Measurements from ENCODE around the gene CDK17.
"Not testable (repeated sequence)": the region's sequence is repeated elsewhere in the genome, so short reads cannot be mapped to it uniquely, and the experiment has no call there.

CDK17 gene

DNA sequence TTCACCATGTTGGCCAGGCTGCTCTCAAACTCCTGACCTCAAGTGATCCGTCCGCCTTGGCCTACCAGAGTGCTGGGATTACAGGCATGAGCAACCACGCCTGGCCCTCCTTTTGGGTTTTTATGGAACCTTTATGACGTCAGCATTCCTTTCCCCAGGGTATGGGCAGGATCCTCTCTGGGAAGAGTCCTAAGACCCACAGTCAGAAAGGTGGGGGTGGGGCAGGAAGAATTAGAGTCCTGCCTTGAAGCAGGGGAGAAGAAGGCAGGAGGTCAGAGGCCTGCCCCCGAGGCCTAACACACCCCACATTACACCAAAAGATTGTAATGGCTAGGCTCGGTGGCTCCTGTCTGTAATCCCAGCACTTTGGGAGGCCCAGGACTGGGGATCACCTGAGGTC, 30.8 kb upstream of the CDK17 start:
- Histone ChIP-seq H3K4me3 (ENCODE audit: low read length) (no peak overlapping the region), H3K36me3 (ENCODE audit: control insufficient read depth, insufficient read depth, low read length) (no peaks in the 10 kb centered on the region), H3K9ac (ENCODE audit: low read length) (no peak overlapping the region), H3K4me1 (ENCODE audit: control insufficient read depth, insufficient read depth, low read length) (peaks cover 3% of the 10 kb centered on the region), H3K27ac (ENCODE audit: low read depth, low read length) (no peak overlapping the region), H3K27me3 (ENCODE audit: control insufficient read depth, insufficient read depth, low read length) (no peaks in the 10 kb centered on the region)

DNA sequence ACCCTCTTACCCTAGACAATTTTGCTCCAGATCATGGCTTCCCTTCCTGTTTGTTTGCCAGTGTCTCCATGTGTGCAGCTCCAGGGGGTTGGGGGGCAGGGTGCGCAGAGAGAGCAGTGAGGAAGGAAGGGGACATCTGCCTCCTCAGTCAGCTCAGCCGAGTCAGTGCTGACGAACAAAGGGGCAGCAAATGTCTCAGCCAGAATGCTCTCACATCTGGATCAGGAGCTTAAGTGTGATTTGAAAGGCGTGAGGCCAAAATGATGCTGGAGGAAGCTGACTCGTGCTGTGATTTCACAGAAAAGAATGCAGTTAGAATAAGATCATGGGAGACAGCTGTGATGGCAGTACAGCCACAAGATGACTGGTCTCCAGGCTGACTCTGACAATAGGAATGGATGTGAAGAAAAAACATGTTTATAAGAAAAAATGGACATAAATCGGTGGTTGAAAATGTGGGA, 27.1 kb upstream of the CDK17 start:
- H3K4me3 ChIP-seq (ENCODE audit: low read length) = no peak overlapping the region
- peak overlapping the region; percentile 51 for H3K27ac ChIP-seq (ENCODE audit: low read depth, low read length)
- no peaks in the 10 kb centered on the region for H3K27me3 ChIP-seq (ENCODE audit: control insufficient read depth, insufficient read depth, low read length)
- no peaks in the 10 kb centered on the region for H3K36me3 ChIP-seq (ENCODE audit: control insufficient read depth, insufficient read depth, low read length)
- H3K4me1 ChIP-seq (ENCODE audit: control insufficient read depth, insufficient read depth, low read length) = peaks cover 6% of the 10 kb centered on the region
- H3K9ac ChIP-seq (ENCODE audit: low read length) = no peak overlapping the region

DNA sequence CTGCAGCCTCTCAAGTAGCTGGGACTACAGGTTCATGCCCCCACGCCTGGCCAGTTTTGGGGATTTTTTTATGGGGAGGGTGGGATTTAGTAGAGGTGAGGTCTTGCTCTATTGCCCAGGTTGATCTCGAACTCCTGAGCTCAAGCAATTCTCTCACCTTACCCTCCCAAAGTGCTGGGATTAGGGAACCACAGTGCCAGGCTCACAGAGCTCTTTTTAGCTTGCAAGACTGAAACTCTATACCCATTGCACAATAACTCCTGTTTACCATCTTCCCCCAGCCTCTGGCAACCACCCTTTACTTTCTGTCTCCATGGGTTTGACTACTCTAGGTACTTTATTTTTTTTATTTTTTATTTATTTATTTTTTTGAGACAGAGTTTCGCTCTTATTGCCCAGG, 25.7 kb upstream of the CDK17 start:
- no peak overlapping the region for H3K9ac ChIP-seq (ENCODE audit: low read length)
- H3K36me3 ChIP-seq (ENCODE audit: control insufficient read depth, insufficient read depth, low read length) = no peaks in the 10 kb centered on the region
- H3K27me3 ChIP-seq (ENCODE audit: control insufficient read depth, insufficient read depth, low read length) = no peaks in the 10 kb centered on the region
- H3K4me3 ChIP-seq (ENCODE audit: low read length) = no peak overlapping the region
- peaks cover 8% of the 10 kb centered on the region for H3K4me1 ChIP-seq (ENCODE audit: control insufficient read depth, insufficient read depth, low read length)
- peak overlapping the region; percentile 14 for H3K27ac ChIP-seq (ENCODE audit: low read depth, low read length)

DNA sequence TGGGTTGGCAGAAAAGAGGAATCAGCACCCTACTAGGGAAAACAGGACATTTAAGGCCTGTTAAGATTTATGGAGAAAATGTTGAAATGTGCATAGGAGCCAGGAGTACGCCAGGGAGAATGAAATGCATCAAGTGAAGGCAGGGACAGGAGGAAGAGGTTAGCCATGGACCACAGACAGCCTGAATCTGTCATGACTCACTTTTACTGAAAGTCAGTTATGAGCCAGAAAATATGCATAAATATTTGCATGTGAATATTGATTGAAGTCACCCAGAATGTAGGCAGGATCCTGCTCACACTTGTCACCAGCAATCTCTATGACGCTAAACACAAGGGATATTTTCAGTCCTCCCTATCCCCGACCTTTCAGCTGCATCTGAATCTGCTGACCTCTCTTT, 25.1 kb upstream of the CDK17 start:
- peak overlapping the region; percentile 14 for H3K27ac ChIP-seq (ENCODE audit: low read depth, low read length)
- H3K27me3 ChIP-seq (ENCODE audit: control insufficient read depth, insufficient read depth, low read length) = no peaks in the 10 kb centered on the region
- no peak overlapping the region for H3K4me3 ChIP-seq (ENCODE audit: low read length)
- no peak overlapping the region for H3K9ac ChIP-seq (ENCODE audit: low read length)
- peaks cover 8% of the 10 kb centered on the region for H3K4me1 ChIP-seq (ENCODE audit: control insufficient read depth, insufficient read depth, low read length)
- no peaks in the 10 kb centered on the region for H3K36me3 ChIP-seq (ENCODE audit: control insufficient read depth, insufficient read depth, low read length)

DNA sequence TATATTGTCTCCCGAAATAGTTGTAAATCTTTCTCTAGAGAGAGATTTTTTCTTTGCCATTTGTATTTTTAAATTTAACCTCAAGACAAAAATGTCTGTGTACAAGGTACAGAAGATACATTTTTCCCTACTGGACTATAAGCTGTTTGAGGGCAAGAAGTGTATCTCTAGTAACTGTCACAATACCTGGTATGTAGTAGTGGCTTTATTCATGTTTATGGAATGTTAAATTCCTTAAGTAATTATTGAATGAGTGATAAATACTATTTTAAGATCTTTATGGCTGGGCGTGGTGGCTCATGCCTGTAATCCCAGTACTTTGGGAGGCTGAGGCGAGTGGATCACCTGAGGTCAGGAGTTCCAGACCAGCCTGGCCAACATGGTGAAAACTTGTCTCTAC, 24.4 kb upstream of the CDK17 start:
- no peak overlapping the region for H3K4me3 ChIP-seq (ENCODE audit: low read length)
- no peaks in the 10 kb centered on the region for H3K36me3 ChIP-seq (ENCODE audit: control insufficient read depth, insufficient read depth, low read length)
- peaks cover 8% of the 10 kb centered on the region for H3K4me1 ChIP-seq (ENCODE audit: control insufficient read depth, insufficient read depth, low read length)
- no peak overlapping the region for H3K27ac ChIP-seq (ENCODE audit: low read depth, low read length)
- H3K9ac ChIP-seq (ENCODE audit: low read length) = no peak overlapping the region
- no peaks in the 10 kb centered on the region for H3K27me3 ChIP-seq (ENCODE audit: control insufficient read depth, insufficient read depth, low read length)

DNA sequence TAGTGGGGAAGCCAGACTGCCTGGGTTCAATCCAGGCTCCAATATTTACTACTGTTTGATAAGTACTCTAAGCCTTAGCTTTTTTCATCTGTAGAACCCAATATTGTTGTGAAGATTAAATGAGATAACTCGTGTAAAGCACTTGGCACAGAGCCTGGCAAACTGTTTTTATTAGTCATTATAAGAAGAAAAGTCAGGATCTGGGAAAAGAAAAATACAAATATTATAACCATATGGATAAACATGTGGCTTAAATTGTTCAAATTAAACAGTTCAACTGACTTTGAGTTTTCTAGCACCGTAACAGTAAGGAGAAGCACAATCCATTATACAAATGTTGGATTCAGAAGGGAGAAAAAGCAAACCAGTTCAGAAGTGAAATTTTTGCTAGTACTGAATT, 22.0 kb upstream of the CDK17 start:
- Histone ChIP-seq H3K4me3 (ENCODE audit: low read length) (no peak overlapping the region), H3K9ac (ENCODE audit: low read length) (no peak overlapping the region), H3K36me3 (ENCODE audit: control insufficient read depth, insufficient read depth, low read length) (no peaks in the 10 kb centered on the region), H3K4me1 (ENCODE audit: control insufficient read depth, insufficient read depth, low read length) (peaks cover 7% of the 10 kb centered on the region), H3K27ac (ENCODE audit: low read depth, low read length) (no peak overlapping the region), H3K27me3 (ENCODE audit: control insufficient read depth, insufficient read depth, low read length) (no peaks in the 10 kb centered on the region)

DNA sequence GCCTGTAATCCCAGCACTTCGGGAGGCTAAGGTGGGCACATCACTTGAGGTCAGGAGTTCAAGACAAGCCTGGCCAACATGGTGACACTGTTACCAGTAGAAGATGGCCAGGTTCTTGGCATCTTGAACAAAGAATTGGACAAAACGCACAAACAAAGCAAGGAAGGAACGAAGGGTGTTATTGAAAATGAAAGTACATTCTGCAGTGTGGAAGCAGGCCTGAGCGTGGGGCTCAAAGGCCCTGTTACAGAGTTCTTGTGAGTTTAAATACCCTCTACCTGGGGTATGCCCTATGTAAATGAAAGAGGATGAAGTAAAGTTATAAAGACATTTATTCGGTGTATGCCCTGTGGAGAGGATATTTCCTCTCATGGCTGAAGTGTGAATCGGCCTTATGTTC, 20.8 kb upstream of the CDK17 start:
- Histone ChIP-seq H3K27me3 (ENCODE audit: control insufficient read depth, insufficient read depth, low read length) (no peaks in the 10 kb centered on the region), H3K4me1 (ENCODE audit: control insufficient read depth, insufficient read depth, low read length) (peaks cover 5% of the 10 kb centered on the region), H3K9ac (ENCODE audit: low read length) (no peak overlapping the region), H3K4me3 (ENCODE audit: low read length) (peak overlapping the region; percentile 44), H3K27ac (ENCODE audit: low read depth, low read length) (peak overlapping the region; percentile 37), H3K36me3 (ENCODE audit: control insufficient read depth, insufficient read depth, low read length) (no peaks in the 10 kb centered on the region)

DNA sequence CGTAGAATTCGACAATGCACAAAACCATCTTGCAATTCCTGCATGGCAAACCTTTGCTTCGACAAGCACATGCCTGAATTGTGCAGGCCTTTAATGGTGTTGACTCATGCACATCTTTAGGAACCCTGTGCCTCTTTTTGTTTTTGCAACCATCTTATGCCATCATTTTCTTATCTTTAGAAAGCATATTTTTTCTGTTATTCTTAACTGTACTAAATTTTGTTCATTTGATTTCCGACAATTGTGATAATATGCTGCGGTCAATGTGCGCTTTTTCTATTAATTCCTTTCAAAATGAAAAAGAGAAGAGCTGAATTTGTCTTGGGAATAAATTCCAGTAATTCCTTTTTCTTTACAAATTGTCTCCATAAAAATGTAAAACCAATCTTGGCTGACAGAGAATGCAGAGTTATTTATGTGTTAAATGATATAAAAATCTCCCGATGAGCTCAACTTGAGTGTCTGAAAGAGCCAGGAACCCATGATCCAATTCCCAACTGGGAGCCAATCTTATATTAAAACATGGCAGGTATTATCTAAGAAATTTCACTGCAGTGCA, 20.1 kb upstream of the CDK17 start:
- H3K9ac ChIP-seq (ENCODE audit: low read length) = no peak overlapping the region
- H3K4me1 ChIP-seq (ENCODE audit: control insufficient read depth, insufficient read depth, low read length) = peaks cover 3% of the 10 kb centered on the region
- H3K36me3 ChIP-seq (ENCODE audit: control insufficient read depth, insufficient read depth, low read length) = no peaks in the 10 kb centered on the region
- H3K4me3 ChIP-seq (ENCODE audit: low read length) = no peak overlapping the region
- no peaks in the 10 kb centered on the region for H3K27me3 ChIP-seq (ENCODE audit: control insufficient read depth, insufficient read depth, low read length)
- H3K27ac ChIP-seq (ENCODE audit: low read depth, low read length) = no peak overlapping the region

DNA sequence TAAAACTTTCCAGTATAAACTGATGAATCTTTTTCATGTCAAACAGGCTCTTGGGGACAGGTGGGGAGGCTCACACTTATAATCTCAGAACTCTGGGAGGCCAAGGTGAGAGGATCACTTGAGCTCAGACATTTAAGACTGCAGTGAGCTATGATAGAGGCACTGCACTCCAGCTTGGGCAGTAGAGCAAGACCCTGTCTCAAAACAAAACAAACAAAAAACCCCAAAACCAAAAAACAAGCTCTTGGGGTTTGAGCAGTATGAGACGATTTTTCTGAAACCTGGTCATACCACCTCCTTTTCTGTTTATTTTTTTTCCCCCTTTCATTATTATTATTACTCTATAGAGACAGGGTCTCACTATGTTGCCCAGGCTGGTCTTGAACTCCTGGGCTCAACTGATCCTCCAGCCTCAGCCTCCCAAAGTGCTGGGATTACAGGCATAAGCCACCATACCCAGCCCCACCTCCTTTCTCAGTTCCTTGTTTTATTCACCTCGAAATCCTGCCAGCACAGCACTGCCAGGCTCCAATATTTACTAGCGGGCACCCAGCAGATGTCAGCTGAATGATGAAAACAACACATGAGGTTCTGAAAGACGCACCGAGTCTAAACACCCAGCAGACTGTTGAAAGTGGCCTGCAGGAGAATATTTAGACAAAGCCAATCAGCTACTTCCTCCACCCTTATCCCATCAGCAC, 19.5 kb upstream of the CDK17 start:
- Histone ChIP-seq H3K4me3 (ENCODE audit: low read length) (no peak overlapping the region), H3K9ac (ENCODE audit: low read length) (no peak overlapping the region), H3K27me3 (ENCODE audit: control insufficient read depth, insufficient read depth, low read length) (no peaks in the 10 kb centered on the region), H3K4me1 (ENCODE audit: control insufficient read depth, insufficient read depth, low read length) (peaks cover 2% of the 10 kb centered on the region), H3K27ac (ENCODE audit: low read depth, low read length) (no peak overlapping the region), H3K36me3 (ENCODE audit: control insufficient read depth, insufficient read depth, low read length) (no peaks in the 10 kb centered on the region)

DNA sequence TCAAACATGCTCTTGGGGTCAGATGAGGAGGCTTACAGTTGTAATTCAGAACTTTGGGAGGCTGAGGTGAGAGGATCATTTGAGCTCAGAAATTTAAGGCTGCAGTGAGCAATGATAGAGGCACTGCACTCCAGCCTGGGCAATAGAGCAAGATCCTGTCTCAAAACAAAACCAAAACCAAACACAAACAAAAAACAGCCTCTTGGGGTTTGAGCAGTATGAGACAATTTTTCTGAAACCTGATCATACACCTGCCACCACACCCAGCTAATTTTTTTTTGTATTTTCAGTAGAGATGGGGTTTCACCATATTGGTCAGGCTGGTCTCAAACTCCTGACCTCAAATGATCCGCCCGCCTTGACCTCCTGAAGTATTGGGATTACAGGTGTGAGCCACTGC, 17.4 kb upstream of the CDK17 start:
- not testable (repeated sequence) for H3K27me3 ChIP-seq (ENCODE audit: control insufficient read depth, insufficient read depth, low read length); H3K4me3 ChIP-seq (ENCODE audit: low read length); H3K36me3 ChIP-seq (ENCODE audit: control insufficient read depth, insufficient read depth, low read length); H3K9ac ChIP-seq (ENCODE audit: low read length); H3K27ac ChIP-seq (ENCODE audit: low read depth, low read length); H3K4me1 ChIP-seq (ENCODE audit: control insufficient read depth, insufficient read depth, low read length)

DNA sequence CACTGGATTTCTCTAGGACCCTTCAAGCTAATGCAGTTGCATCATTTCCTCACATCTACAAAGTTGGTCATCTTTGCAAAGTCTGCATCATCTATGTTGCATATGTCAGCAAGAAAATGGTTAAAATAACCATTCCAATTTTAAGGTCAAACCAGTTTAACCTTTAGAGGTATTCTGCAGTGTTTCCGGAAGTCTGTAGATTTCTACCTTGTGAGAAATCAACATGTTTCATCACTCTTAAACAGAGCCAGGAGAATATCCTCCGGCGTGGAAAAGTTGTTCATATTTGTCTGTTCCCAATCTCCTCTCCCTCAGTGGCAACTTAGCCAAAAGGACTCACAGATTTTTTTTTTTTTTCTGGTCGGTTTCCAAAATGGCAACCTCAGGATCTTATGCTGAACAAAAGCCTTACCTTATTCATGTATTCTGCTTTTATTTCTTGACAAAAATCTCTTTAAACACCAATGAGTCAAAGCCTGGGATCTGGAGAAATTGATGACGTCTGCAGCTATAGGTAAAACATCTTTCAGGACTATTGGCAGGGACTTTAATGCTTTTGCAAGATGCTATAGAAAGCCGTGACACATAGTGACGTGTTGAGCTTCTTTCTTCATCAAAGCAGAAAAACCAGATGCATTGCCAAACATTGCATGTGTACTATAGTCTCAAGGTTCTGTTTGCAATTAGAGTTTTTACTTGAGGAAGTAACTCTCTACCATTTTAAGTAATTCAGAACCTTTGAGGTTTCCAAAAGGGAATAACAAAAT, 16.0 kb upstream of the CDK17 start:
- H3K4me1 ChIP-seq (ENCODE audit: control insufficient read depth, insufficient read depth, low read length) = peaks cover 1% of the 10 kb centered on the region
- no peak overlapping the region for H3K4me3 ChIP-seq (ENCODE audit: low read length)
- no peak overlapping the region for H3K27ac ChIP-seq (ENCODE audit: low read depth, low read length)
- no peaks in the 10 kb centered on the region for H3K36me3 ChIP-seq (ENCODE audit: control insufficient read depth, insufficient read depth, low read length)
- no peaks in the 10 kb centered on the region for H3K27me3 ChIP-seq (ENCODE audit: control insufficient read depth, insufficient read depth, low read length)
- no peak overlapping the region for H3K9ac ChIP-seq (ENCODE audit: low read length)

DNA sequence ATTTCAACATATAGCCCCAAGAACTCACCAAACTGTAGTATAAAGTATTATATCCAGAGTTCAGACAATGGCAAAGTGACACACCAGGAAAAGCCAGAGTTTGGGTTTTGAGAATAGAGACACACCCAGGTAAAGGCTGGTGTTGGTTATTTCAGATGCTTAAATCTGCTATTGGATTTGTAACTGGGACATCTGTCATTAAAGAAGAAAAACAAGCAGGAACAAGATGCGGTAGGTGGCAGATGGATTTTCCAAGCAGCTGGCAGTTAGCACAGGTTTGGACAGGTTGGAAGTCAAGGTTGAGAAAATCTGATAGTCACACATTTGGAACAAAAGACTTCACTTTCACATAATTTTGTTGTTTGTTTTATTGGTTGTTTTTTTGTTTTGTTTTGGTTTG, 14.4 kb upstream of the CDK17 start:
- no peaks in the 10 kb centered on the region for H3K36me3 ChIP-seq (ENCODE audit: control insufficient read depth, insufficient read depth, low read length)
- no peak overlapping the region for H3K9ac ChIP-seq (ENCODE audit: low read length)
- no peak overlapping the region for H3K27ac ChIP-seq (ENCODE audit: low read depth, low read length)
- no peak overlapping the region for H3K4me3 ChIP-seq (ENCODE audit: low read length)
- no peaks in the 10 kb centered on the region for H3K27me3 ChIP-seq (ENCODE audit: control insufficient read depth, insufficient read depth, low read length)
- H3K4me1 ChIP-seq (ENCODE audit: control insufficient read depth, insufficient read depth, low read length) = no peaks in the 10 kb centered on the region

Data from rectal smooth muscle tissue (tissue), 1 donor.